GM12878 (cell line): ENCODE measurements around the gene PCDHGC3. TPM values are rescaled to one million over a fixed set of nuclear protein-coding genes. Genes with fewer than 3 reads are reported as not detected.
A peak's percentile ranks its signal among the peaks of the same experiment; 100 is the strongest.

Experiments used
- BHLHE40 ChIP-seq, 2 experiments: fragments of 450-650 bp in 1 of 2; IDR thresholded peaks; 2 replicates each; pipeline ENCODE4 v1.6.1; 2011 to 2017; ENCODE audit warnings: low read depth in 2 of 2, borderline replicate concordance in 1 of 2, improper control_type of control experiment in 1 of 2, low read length in 1 of 2, mild to moderate bottlenecking in 1 of 2
- RFX5 ChIP-seq: IDR thresholded peaks from 2 replicates; pipeline ENCODE4 v1.6.1; 2011; ENCODE audit warnings: low read depth, low read length, improper control_type of control experiment
- SP1 ChIP-seq: IDR thresholded peaks from one replicate; pipeline ENCODE4 v1.6.1; 2011; ENCODE audit warnings: low read depth, low read length
- SREBF1 ChIP-seq: IDR thresholded peaks from 2 replicates; pipeline ENCODE4 v1.6.1; 2012; ENCODE audit warnings: mild to moderate bottlenecking, low read length
- STAT3 ChIP-seq: IDR thresholded peaks from 2 replicates; pipeline ENCODE4 v1.6.1; 2011; ENCODE audit warnings: low read depth, low read length, improper control_type of control experiment
- TBL1XR1 ChIP-seq: IDR thresholded peaks from 2 replicates; pipeline ENCODE4 v1.6.1; 2012; ENCODE audit warnings: low read depth, low read length, improper control_type of control experiment
- TCF12 ChIP-seq: IDR thresholded peaks from 2 replicates; pipeline ENCODE4 v1.6.1; 2011; ENCODE audit warnings: low read depth, mild to moderate bottlenecking, low read length
- TCF3 ChIP-seq: IDR thresholded peaks from 2 replicates; pipeline ENCODE4 v1.6.1; 2012; ENCODE audit warnings: low read depth, mild to moderate bottlenecking, low read length, borderline replicate concordance; ENCODE audit not compliant: insufficient read depth
- polyA plus RNA-seq, 11 experiments: library from polyadenylated mRNA; depleted of rRNA in 4 of 11; unstranded in 6 of 11; stranded (reverse) in 5 of 11; fragments of >200 nt; fragmentation: Nextera tagmentation in 4 of 11; fragmentation: Illumina TruSeq in 1 of 11; extraction: Ambion mirVana in 4 of 11; extraction: Trizol in 1 of 11; gene quantifications; 1 replicate in 1 of 11; 2 replicates in 10 of 11; pipeline versions ENCODE4 v1.2.1 to v1.2.3, GENCODE V29; 2011 to 2016; ENCODE audit warnings: inconsistent platforms in 2 of 11, missing spikeins in 2 of 11, low read depth in 1 of 11
- total RNA-seq, 4 experiments: library from RNA; depleted of rRNA in 3 of 4; stranded (reverse); fragments of >200 nt in 3 of 4; fragmentation: Illumina TruSeq in 1 of 4; extraction: Trizol in 1 of 4; gene quantifications; 2 replicates each; pipeline versions ENCODE4 v1.2.1 to v1.2.3, GENCODE V29; 2013 to 2021
- TF ChIP-seq, protein P1 (sequence below): fragments of 450-650 bp; IDR thresholded peaks from 2 replicates; pipeline ENCODE4 v1.6.1; 2016; ENCODE audit warnings: mild to moderate bottlenecking, moderate library complexity, borderline replicate concordance
- TF ChIP-seq, protein P2 (sequence below): fragments of 450-650 bp; IDR thresholded peaks from 2 replicates; pipeline ENCODE4 v1.6.1; 2017; ENCODE audit warnings: mild to moderate bottlenecking
- TF ChIP-seq, protein P3 (sequence below): fragments of 450-650 bp; IDR thresholded peaks from 2 replicates; pipeline ENCODE4 v1.6.1; 2017; ENCODE audit warnings: mild to moderate bottlenecking, low read depth, inconsistent platforms; ENCODE audit not compliant: poor library complexity, severe bottlenecking
- TF ChIP-seq, protein P4 (sequence below): fragments of 450-650 bp; conservative IDR thresholded peaks from 2 replicates; pipeline ENCODE4 v1.6.1; 2017; ENCODE audit warnings: mild to moderate bottlenecking, moderate library complexity
- TF ChIP-seq, protein P5 (sequence below): IDR thresholded peaks from 2 replicates; pipeline ENCODE4 v1.6.1; 2012; ENCODE audit warnings: low read depth, low read length, improper control_type of control experiment

The PCDHGC3 gene
- total and polyA plus RNA-seq, 10 of the 15 experiments (the other 5 are each of a cell fraction or from before 2014, with no cell fraction given), result 0.53 to 22.1 (median 12.0) TPM

- TF ChIP-seq, protein P1, sequence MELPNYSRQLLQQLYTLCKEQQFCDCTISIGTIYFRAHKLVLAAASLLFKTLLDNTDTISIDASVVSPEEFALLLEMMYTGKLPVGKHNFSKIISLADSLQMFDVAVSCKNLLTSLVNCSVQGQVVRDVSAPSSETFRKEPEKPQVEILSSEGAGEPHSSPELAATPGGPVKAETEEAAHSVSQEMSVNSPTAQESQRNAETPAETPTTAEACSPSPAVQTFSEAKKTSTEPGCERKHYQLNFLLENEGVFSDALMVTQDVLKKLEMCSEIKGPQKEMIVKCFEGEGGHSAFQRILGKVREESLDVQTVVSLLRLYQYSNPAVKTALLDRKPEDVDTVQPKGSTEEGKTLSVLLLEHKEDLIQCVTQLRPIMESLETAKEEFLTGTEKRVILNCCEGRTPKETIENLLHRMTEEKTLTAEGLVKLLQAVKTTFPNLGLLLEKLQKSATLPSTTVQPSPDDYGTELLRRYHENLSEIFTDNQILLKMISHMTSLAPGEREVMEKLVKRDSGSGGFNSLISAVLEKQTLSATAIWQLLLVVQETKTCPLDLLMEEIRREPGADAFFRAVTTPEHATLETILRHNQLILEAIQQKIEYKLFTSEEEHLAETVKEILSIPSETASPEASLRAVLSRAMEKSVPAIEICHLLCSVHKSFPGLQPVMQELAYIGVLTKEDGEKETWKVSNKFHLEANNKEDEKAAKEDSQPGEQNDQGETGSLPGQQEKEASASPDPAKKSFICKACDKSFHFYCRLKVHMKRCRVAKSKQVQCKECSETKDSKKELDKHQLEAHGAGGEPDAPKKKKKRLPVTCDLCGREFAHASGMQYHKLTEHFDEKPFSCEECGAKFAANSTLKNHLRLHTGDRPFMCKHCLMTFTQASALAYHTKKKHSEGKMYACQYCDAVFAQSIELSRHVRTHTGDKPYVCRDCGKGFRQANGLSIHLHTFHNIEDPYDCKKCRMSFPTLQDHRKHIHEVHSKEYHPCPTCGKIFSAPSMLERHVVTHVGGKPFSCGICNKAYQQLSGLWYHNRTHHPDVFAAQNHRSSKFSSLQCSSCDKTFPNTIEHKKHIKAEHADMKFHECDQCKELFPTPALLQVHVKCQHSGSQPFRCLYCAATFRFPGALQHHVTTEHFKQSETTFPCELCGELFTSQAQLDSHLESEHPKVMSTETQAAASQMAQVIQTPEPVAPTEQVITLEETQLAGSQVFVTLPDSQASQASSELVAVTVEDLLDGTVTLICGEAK, result no peak
- TF ChIP-seq SP1 (no peak), TBL1XR1 (no peak; the same call in 1 of the 2 replicates), BHLHE40 (IDR thresholded peaks at IDR 0.05; ENCODE audit: borderline replicate concordance in 1 of 2, low read depth in 2 of 2, low read length in 1 of 2) (peak in 1 of 2 experiments; percentile 15; a peak in 1 of 4 replicates), STAT3 (no peak), RFX5 (no peak; the same call in 1 of the 2 replicates), TCF3 (no peak), SREBF1 (no peak), TCF12 (no peak)
- TF ChIP-seq, protein P2, sequence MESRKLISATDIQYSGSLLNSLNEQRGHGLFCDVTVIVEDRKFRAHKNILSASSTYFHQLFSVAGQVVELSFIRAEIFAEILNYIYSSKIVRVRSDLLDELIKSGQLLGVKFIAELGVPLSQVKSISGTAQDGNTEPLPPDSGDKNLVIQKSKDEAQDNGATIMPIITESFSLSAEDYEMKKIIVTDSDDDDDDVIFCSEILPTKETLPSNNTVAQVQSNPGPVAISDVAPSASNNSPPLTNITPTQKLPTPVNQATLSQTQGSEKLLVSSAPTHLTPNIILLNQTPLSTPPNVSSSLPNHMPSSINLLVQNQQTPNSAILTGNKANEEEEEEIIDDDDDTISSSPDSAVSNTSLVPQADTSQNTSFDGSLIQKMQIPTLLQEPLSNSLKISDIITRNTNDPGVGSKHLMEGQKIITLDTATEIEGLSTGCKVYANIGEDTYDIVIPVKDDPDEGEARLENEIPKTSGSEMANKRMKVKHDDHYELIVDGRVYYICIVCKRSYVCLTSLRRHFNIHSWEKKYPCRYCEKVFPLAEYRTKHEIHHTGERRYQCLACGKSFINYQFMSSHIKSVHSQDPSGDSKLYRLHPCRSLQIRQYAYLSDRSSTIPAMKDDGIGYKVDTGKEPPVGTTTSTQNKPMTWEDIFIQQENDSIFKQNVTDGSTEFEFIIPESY, result no peak
- TF ChIP-seq, protein P3, sequence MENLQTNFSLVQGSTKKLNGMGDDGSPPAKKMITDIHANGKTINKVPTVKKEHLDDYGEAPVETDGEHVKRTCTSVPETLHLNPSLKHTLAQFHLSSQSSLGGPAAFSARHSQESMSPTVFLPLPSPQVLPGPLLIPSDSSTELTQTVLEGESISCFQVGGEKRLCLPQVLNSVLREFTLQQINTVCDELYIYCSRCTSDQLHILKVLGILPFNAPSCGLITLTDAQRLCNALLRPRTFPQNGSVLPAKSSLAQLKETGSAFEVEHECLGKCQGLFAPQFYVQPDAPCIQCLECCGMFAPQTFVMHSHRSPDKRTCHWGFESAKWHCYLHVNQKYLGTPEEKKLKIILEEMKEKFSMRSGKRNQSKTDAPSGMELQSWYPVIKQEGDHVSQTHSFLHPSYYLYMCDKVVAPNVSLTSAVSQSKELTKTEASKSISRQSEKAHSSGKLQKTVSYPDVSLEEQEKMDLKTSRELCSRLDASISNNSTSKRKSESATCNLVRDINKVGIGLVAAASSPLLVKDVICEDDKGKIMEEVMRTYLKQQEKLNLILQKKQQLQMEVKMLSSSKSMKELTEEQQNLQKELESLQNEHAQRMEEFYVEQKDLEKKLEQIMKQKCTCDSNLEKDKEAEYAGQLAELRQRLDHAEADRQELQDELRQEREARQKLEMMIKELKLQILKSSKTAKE, result no peak
- TF ChIP-seq, protein P4, sequence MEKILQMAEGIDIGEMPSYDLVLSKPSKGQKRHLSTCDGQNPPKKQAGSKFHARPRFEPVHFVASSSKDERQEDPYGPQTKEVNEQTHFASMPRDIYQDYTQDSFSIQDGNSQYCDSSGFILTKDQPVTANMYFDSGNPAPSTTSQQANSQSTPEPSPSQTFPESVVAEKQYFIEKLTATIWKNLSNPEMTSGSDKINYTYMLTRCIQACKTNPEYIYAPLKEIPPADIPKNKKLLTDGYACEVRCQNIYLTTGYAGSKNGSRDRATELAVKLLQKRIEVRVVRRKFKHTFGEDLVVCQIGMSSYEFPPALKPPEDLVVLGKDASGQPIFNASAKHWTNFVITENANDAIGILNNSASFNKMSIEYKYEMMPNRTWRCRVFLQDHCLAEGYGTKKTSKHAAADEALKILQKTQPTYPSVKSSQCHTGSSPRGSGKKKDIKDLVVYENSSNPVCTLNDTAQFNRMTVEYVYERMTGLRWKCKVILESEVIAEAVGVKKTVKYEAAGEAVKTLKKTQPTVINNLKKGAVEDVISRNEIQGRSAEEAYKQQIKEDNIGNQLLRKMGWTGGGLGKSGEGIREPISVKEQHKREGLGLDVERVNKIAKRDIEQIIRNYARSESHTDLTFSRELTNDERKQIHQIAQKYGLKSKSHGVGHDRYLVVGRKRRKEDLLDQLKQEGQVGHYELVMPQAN, result no peak
- TF ChIP-seq, protein P5, sequence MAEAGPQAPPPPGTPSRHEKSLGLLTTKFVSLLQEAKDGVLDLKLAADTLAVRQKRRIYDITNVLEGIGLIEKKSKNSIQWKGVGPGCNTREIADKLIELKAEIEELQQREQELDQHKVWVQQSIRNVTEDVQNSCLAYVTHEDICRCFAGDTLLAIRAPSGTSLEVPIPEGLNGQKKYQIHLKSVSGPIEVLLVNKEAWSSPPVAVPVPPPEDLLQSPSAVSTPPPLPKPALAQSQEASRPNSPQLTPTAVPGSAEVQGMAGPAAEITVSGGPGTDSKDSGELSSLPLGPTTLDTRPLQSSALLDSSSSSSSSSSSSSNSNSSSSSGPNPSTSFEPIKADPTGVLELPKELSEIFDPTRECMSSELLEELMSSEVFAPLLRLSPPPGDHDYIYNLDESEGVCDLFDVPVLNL, result no peak
Observed at GRCh38 chr5:141512911-141513626, 37.3 kb downstream of the PCDHGC3 start (continued).
